ENCODE data around the gene ADCK1. TPM values are rescaled to one million over a fixed set of nuclear protein-coding genes. Genes with fewer than 3 reads are reported as not detected.

ADCK1 gene
- total and polyA plus RNA-seq, 9 of the 15 experiments (the other 6 are each of a cell fraction or from before 2014, with no cell fraction given) = 2.8 to 8.9 (median 4.3) TPM

- TF ChIP-seq CBX8 (IDR thresholded peaks at IDR 0.05; ENCODE audit: borderline replicate concordance, extremely low read depth, low read depth, low read length, poor library complexity, severe bottlenecking) = no peak
- TF ChIP-seq ZNF224 (CRISPR knock-in tag; IDR thresholded peaks at IDR 0.05) = no peak
- peak; percentile 80 for TF ChIP-seq ETV5 (CRISPR knock-in tag; IDR thresholded peaks at IDR 0.05; ENCODE audit: low read depth)
- peak; percentile 89; the same call in 1 of the 2 replicates for TF ChIP-seq PHF8 (IDR thresholded peaks at IDR 0.05; ENCODE audit: borderline replicate concordance, low read length)
- 0 out of 2 replicates have a peak, but pooled peaks have one; percentile 57 for TF ChIP-seq BRD4 (IDR thresholded peaks at IDR 0.05)
- TF ChIP-seq CBX2 (IDR thresholded peaks at IDR 0.05; ENCODE audit: insufficient read depth, low read length, poor library complexity, severe bottlenecking) = no peak
- TF ChIP-seq SRSF9 (IDR thresholded peaks at IDR 0.05; ENCODE audit: borderline replicate concordance, low read depth, low read length) = no peak
- peak; percentile 60 for TF ChIP-seq VEZF1 (CRISPR knock-in tag; IDR thresholded peaks at IDR 0.05)
- TF ChIP-seq GABPA (tag; conservative IDR thresholded peaks at IDR 0.05; ENCODE audit: low read depth) = peak; percentile 85
- TF ChIP-seq SNRNP70 (optimal IDR thresholded peaks at IDR 0.05; ENCODE audit: low read depth, low read length) = no peak
- no peak for TF ChIP-seq ZNF347 (CRISPR knock-in tag; IDR thresholded peaks at IDR 0.05; ENCODE audit: low read depth)
- no peak for TF ChIP-seq ZNF766 (CRISPR knock-in tag; conservative IDR thresholded peaks at IDR 0.05)
- TF ChIP-seq YBX1 (IDR thresholded peaks at IDR 0.05) = no peak
- no peak for TF ChIP-seq RCOR1 (IDR thresholded peaks at IDR 0.05; ENCODE audit: borderline replicate concordance in 1 of 2, low read depth in 2 of 2, low read length in 2 of 2)
- no peak for TF ChIP-seq ZNF408 (CRISPR knock-in tag; IDR thresholded peaks at IDR 0.05; ENCODE audit: low read depth)
- no peak for TF ChIP-seq HMBOX1 (IDR thresholded peaks at IDR 0.05)
- TF ChIP-seq ZNF717 (CRISPR knock-in tag; IDR thresholded peaks at IDR 0.05) = no peak
- TF ChIP-seq ZSCAN32 (CRISPR knock-in tag; IDR thresholded peaks at IDR 0.05) = no peak
- TF ChIP-seq PML (IDR thresholded peaks at IDR 0.05; ENCODE audit: low read length) = peak; percentile 60; the same call in 1 of the 2 replicates
- no peak for TF ChIP-seq ZMIZ1 (IDR thresholded peaks at IDR 0.05; ENCODE audit: low read depth in 2 of 2, low read length in 2 of 2)
- no peak for TF ChIP-seq ZNF282 (CRISPR knock-in tag; IDR thresholded peaks at IDR 0.05)
- TF ChIP-seq DIDO1 (tag; IDR thresholded peaks at IDR 0.05; ENCODE audit: low read depth) = no peak
- TF ChIP-seq CSDE1 (IDR thresholded peaks at IDR 0.05) = no peak
These were observed at the start of gene ADCK1 (continued) for GRCh38 chr14:77799863-77800730.

All from K562 (cell line).